Measurements from ENCODE around the gene INTS6. TPM values are rescaled to one million over a fixed set of nuclear protein-coding genes. Genes with fewer than 3 reads are reported as not detected.

INTS6 gene
- total RNA-seq, 2 donors from 2014 or later, result 37.4 to 59.0 TPM

GRCh38 chr13:51440381-51440780, 12.5 kb downstream of the INTS6 start:
- Histone ChIP-seq H3K4me3 (no peak overlapping the region), H3K36me3 (no peaks in the 10 kb centered on the region), H3K4me1 (replicated peaks) (no peaks in the 10 kb centered on the region), H3K27me3 (replicated peaks; ENCODE audit: insufficient read depth) (no peaks in the 10 kb centered on the region), H3K27ac (no peak overlapping the region), H3K9me3 (no peaks in the 10 kb centered on the region)
- DNase-seq (ENCODE audit: low spot score), result no peak
- intact Hi-C loops (cut with DNase I), result no loop called here
- WGBS, result 100% methylated on average over 1 of the region's 1 CpG
- no peak for TF ChIP-seq POLR2AphosphoS5 (IDR thresholded peaks at IDR 0.05)

DNA sequence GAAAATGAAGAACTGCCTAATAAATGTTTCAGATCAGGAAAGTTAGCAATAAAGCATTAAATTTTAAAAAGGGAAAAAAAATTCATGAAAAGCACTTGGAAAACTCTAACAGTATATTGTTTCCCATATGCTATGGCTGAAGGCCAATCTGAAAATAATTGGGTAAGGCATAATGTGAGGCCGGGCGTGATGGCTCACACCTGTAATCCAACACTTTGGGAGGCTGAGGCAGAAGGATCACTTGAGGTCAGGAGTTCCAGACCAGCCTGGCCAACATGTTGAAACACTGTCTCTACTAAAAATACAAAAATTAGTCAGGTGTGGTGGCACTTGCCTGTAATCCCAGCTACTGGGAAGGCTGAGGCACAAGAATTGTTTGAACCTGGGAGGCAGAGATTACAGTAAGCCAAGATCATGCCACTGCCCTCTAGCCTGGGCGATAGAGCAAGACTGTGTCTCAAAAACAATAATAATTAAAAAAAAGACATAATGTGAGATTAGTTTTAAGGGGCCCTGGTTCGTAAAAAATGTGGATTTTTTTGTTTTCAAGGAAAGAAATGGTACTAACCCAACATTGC, 15.2 kb downstream of the INTS6 start:
- TF ChIP-seq POLR2AphosphoS5 (IDR thresholded peaks at IDR 0.05), result no peak
- TF ChIP-seq POLR2A (IDR thresholded peaks at IDR 0.05), result no peak
- TF ChIP-seq CTCF (IDR thresholded peaks at IDR 0.05), result no peak
- intact Hi-C loops (cut with DNase I), result no loop called here
- H3K4me1 ChIP-seq (replicated peaks), result no peaks in the 10 kb centered on the region
- WGBS, result 94% methylated on average over 4 of the region's 4 CpGs
- H3K4me3 ChIP-seq, result no peak overlapping the region
- DNase-seq (ENCODE audit: low spot score), result no peak
- H3K27ac ChIP-seq, result no peak overlapping the region
- no peaks in the 10 kb centered on the region for H3K27me3 ChIP-seq (replicated peaks; ENCODE audit: insufficient read depth)
- H3K36me3 ChIP-seq, result no peaks in the 10 kb centered on the region
- H3K9me3 ChIP-seq, result no peaks in the 10 kb centered on the region

DNA sequence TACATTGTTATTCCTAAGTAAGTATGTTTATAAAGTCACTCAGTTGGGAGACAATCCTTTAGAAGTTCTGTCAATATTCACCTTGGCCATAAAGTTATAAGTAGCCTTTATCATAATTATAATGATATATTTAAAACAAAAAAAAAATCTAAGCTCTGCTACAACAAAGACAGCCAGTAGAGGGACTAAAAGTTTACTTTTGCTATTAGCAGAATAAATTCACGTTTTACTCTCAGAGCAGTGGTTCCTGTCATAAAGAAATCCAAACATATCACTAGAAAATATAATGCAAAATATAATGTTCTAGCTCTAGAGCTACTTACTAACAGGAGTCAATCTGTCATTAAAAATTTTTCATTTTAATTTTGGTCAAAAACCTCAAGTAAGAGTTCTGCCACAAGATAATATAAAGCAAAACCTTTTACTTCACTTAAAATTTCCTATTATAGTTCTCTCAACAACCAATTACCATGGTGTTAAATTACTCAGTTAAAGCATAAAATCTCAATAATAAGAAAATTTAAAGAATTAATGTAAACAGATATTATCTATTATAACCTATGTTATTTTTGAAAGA, 17.7 kb downstream of the INTS6 start:
- Histone ChIP-seq H3K27ac (no peak overlapping the region), H3K36me3 (no peaks in the 10 kb centered on the region), H3K27me3 (replicated peaks; ENCODE audit: insufficient read depth) (no peaks in the 10 kb centered on the region), H3K9me3 (no peaks in the 10 kb centered on the region), H3K4me1 (replicated peaks) (no peaks in the 10 kb centered on the region), H3K4me3 (no peak overlapping the region)
- 2% methylated on average over 1 of the region's 1 CpG for WGBS
- intact Hi-C loops (cut with DNase I), result no loop called here
- TF ChIP-seq POLR2AphosphoS5 (IDR thresholded peaks at IDR 0.05), result no peak
- peak in 3 of 4 experiments; percentile 20 to 54 (median 51) for TF ChIP-seq CTCF (IDR thresholded peaks at IDR 0.05)
- DNase-seq (ENCODE audit: low spot score), result no peak

DNA sequence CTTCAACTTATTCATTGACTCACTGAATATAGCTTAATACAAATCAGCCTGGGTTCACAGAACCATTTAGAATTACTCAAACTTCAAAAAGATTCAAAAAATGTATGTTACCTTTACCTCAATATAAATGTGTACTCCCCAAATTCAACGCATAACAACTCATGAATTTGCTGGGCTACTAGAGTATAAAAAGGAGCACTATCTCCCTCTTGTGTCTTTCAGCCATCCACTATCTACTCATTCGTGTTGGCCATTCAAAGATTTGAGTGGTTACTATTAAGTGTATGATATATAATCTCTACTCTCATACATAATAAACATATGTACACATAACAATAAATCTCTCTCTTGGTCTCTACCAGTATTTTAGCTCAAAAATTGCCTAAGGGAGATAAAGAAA, 20.3 kb downstream of the INTS6 start:
- Histone ChIP-seq H3K4me3 (no peak overlapping the region), H3K36me3 (no peaks in the 10 kb centered on the region), H3K27ac (no peak overlapping the region), H3K27me3 (replicated peaks; ENCODE audit: insufficient read depth) (no peaks in the 10 kb centered on the region), H3K4me1 (replicated peaks) (no peaks in the 10 kb centered on the region), H3K9me3 (no peaks in the 10 kb centered on the region)
- WGBS, result 68% methylated on average over 2 of the region's 2 CpGs
- TF ChIP-seq POLR2AphosphoS5 (IDR thresholded peaks at IDR 0.05) (no peak), CTCF (IDR thresholded peaks at IDR 0.05) (no peak), POLR2A (IDR thresholded peaks at IDR 0.05) (no peak)
- intact Hi-C loops (cut with DNase I), result no loop called here
- DNase-seq (ENCODE audit: low spot score), result no peak

- H3K4me3 ChIP-seq, result no peak overlapping the region
- TF ChIP-seq POLR2AphosphoS5 (IDR thresholded peaks at IDR 0.05) (no peak), POLR2A (IDR thresholded peaks at IDR 0.05) (no peak), CTCF (IDR thresholded peaks at IDR 0.05) (no peak)
- H3K27ac ChIP-seq, result no peak overlapping the region
- intact Hi-C loops (cut with DNase I), result no loop called here
- no peaks in the 10 kb centered on the region for H3K27me3 ChIP-seq (replicated peaks; ENCODE audit: insufficient read depth)
- no peaks in the 10 kb centered on the region for H3K9me3 ChIP-seq
- no peak for DNase-seq (ENCODE audit: low spot score)
- H3K36me3 ChIP-seq, result no peaks in the 10 kb centered on the region
- H3K4me1 ChIP-seq (replicated peaks), result no peaks in the 10 kb centered on the region
Measured at GRCh38 chr13:51426982-51427381, 25.9 kb downstream of the INTS6 start.
